Transverse colon (tissue), 4 donors: ENCODE results near the gene GNAT1.

Experiments used
- POLR2A ChIP-seq: fragments of 450-650 bp; IDR thresholded peaks from one replicate; pipeline ENCODE4 v1.6.1; 2016; ENCODE audit warnings: antibody characterized with exemption, mild to moderate bottlenecking, moderate library complexity
- POLR2AphosphoS5 ChIP-seq, 3 donors: sonication (generic); formaldehyde crosslinking; IDR thresholded peaks; one replicate each; pipeline ENCODE4 v1.6.1; 2016; ENCODE audit warnings: antibody characterized with exemption in 3 of 3
- TF ChIP-seq, protein P1 (sequence below), 5 experiments: fragments of 200-600 bp in 3 of 5; fragments of 450-650 bp in 2 of 5; sonication (generic) in 3 of 5; IDR thresholded peaks; 1 replicate in 2 of 5; 2 replicates in 3 of 5; pipeline ENCODE4 v1.5.1; 2016 to 2017; ENCODE audit warnings: antibody characterized with exemption in 5 of 5, inconsistent platforms in 3 of 5, mild to moderate bottlenecking in 2 of 5, moderate library complexity in 1 of 5

DNA sequence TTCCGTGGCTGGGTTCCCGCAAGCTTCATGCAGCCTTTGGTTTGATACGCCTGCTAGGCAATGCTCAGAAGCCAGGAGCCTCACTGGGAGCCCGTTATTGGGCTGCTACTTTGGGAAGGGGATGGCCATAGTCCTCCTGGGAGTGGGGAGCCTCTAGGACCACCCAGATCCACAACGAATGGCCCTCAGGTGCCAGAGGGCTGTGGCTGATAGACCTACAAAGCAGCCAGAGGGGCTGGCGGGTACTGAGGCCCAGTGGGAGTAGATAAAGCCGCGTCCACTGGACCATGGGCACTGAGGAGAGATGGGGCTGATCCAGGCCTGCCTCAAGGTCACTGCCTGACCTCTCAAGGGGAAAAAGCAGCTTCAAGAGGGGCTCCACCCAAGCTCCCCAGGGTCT, 714 bp downstream of the GNAT1 start:
- TF ChIP-seq, protein P1, sequence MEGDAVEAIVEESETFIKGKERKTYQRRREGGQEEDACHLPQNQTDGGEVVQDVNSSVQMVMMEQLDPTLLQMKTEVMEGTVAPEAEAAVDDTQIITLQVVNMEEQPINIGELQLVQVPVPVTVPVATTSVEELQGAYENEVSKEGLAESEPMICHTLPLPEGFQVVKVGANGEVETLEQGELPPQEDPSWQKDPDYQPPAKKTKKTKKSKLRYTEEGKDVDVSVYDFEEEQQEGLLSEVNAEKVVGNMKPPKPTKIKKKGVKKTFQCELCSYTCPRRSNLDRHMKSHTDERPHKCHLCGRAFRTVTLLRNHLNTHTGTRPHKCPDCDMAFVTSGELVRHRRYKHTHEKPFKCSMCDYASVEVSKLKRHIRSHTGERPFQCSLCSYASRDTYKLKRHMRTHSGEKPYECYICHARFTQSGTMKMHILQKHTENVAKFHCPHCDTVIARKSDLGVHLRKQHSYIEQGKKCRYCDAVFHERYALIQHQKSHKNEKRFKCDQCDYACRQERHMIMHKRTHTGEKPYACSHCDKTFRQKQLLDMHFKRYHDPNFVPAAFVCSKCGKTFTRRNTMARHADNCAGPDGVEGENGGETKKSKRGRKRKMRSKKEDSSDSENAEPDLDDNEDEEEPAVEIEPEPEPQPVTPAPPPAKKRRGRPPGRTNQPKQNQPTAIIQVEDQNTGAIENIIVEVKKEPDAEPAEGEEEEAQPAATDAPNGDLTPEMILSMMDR (IDR thresholded peaks at IDR 0.05), result no peak
- TF ChIP-seq POLR2AphosphoS5 (IDR thresholded peaks at IDR 0.05), result no peak
- no peak for TF ChIP-seq POLR2A
